AG04450 (cell line): ENCODE data around the gene SLC25A10. TPM values are rescaled to one million over a fixed set of nuclear protein-coding genes. Genes with fewer than 3 reads are reported as not detected.

Experiments used
- CTCF ChIA-PET: fragments of 300-600, 350-600 bp; formaldehyde crosslinking; extraction: SDS; loops from one replicate; lab custom pipeline; 2022; ENCODE audit warnings: antibody characterized with exemption, inconsistent platforms; lab: Charles Lee
- POLR2A ChIA-PET: fragments of 350-600 bp; formaldehyde crosslinking; extraction: SDS; loops from one replicate; lab custom pipeline; 2021; ENCODE audit warnings: antibody characterized with exemption, inconsistent platforms; lab: Yijun Ruan, JAX
- DNase-seq: peaks from one replicate; pipeline ENCODE4 v3.0.0-alpha.2; 2011; ENCODE audit warnings: low read depth, low spot score
- H3K27ac ChIP-seq: one replicate; pipeline ENCODE4 v1.5.1; 2012; ENCODE audit warnings: low read depth, low read length, control low read depth
- H3K27me3 ChIP-seq: one replicate; pipeline ENCODE4 v1.6.0; 2012; ENCODE audit warnings: low read length; ENCODE audit not compliant: control insufficient read depth, insufficient read depth
- H3K4me3 ChIP-seq: 2 replicates; pipeline ENCODE4 v1.5.1; 2011; ENCODE audit warnings: mild to moderate bottlenecking, low read depth, low read length, control low read depth
- H3K9me3 ChIP-seq: 2 replicates; pipeline ENCODE4 v1.5.1; 2012; ENCODE audit warnings: low read length; ENCODE audit not compliant: control insufficient read depth, insufficient read depth
- polyA minus RNA-seq: library from RNA; depleted of rRNA, polyadenylated mRNA; stranded (reverse); fragments of >200 nt; gene quantifications from 2 replicates; pipeline ENCODE4 v1.2.3, GENCODE V29; 2011; rRNA and poly(A)+ RNA removed
- polyA plus RNA-seq: library from polyadenylated mRNA; depleted of rRNA; stranded (reverse); fragments of >200 nt; gene quantifications from 2 replicates; pipeline ENCODE4 v1.2.3, GENCODE V29; 2011; rRNA removed
- TF ChIP-seq, protein P1 (sequence below): IDR thresholded peaks from 2 replicates; pipeline ENCODE4 v1.5.1; 2011; ENCODE audit warnings: low read depth, low read length, control low read depth, inconsistent platforms

The SLC25A10 gene, protein sequence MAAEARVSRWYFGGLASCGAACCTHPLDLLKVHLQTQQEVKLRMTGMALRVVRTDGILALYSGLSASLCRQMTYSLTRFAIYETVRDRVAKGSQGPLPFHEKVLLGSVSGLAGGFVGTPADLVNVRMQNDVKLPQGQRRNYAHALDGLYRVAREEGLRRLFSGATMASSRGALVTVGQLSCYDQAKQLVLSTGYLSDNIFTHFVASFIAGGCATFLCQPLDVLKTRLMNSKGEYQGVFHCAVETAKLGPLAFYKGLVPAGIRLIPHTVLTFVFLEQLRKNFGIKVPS
- polyA plus RNA-seq, result 3.3 and 4.1 TPM in 2 replicates
- polyA minus RNA-seq, result 3.3 and 5.4 TPM in 2 replicates

DNA sequence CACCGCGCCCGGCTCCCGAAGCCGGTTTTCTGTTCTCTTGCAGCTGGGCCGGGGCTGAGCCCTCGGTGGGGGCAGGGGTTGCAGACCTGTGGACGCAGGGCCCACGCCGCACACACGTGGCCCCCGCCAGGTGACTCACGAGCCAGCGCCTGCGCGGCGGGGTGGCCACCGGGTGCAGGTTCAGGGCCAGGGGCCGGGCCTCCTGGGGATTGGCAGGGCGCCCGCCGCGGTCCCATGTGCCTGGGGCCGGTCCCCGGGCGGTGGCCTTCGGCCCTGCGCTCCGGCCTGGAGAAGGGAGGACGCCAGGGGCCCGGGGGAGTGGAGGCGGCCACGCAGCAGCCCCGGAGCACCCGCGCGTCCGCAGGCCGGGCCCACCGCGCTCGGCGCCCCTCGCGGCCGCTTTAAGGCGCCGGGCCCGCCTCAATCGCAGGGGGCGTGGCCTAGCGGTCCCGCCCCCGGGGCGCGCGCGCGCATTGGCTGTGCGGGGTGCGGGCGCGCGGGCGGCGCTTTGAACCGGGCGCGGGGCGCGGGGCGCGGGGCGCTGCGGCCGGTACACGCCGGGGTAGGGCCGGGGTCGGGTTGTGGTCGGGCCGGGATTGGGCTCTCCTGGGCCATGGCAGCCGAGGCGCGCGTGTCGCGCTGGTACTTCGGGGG lies at the start of gene SLC25A10:
TSS of gene SLC25A10 (plus strand) at position 471 of the 654 bp plus-strand sequence. CDS start at position 614, 143 bp downstream.
- Histone ChIP-seq H3K4me3 (peak within 1 kb of the TSS; percentile 66), H3K27ac (no peak within 1 kb of the TSS), H3K9me3 (no peaks in the 10 kb centered on the region), H3K27me3 (no peaks in the 10 kb centered on the region)
- TF ChIP-seq, protein P1, sequence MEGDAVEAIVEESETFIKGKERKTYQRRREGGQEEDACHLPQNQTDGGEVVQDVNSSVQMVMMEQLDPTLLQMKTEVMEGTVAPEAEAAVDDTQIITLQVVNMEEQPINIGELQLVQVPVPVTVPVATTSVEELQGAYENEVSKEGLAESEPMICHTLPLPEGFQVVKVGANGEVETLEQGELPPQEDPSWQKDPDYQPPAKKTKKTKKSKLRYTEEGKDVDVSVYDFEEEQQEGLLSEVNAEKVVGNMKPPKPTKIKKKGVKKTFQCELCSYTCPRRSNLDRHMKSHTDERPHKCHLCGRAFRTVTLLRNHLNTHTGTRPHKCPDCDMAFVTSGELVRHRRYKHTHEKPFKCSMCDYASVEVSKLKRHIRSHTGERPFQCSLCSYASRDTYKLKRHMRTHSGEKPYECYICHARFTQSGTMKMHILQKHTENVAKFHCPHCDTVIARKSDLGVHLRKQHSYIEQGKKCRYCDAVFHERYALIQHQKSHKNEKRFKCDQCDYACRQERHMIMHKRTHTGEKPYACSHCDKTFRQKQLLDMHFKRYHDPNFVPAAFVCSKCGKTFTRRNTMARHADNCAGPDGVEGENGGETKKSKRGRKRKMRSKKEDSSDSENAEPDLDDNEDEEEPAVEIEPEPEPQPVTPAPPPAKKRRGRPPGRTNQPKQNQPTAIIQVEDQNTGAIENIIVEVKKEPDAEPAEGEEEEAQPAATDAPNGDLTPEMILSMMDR, result no peak
- no peak for DNase-seq
- ChIA-PET CTCF (interaction anchor here (0.7 kb wide), 1 partner anchor 121 kb away, joined by 3 read pairs; the partner anchor contains the start of gene MCRIP1), POLR2A (interaction anchor here (0.7 to 1.5 kb wide), 5 partner anchors 9 to 500 kb away, joined by 3 to 12 read pairs (median 6); partner anchors contain the start of genes ARL16, HGS and MRPL12)

DNA sequence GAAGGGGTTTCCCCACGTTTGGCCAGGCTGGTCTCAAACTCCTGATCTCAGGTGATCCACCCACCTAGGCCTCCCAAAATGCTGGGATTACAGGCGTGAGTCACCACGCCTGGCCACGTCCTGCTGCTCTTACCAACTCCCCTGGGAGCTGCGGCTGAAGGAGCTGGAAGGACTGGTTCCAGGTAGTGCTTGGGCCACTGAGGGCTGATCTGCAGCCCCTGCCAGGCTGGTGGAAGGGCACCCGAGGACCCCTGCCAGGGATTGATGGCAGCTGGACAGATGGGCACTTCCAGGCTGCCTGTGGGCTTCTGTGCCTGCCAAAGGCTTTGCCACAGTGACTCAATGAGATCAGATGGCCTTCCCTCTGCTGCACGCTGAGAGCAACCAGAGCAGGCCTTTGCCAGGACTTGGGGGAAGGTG lies 48.0 kb upstream of the SLC25A10 start:
- no peak overlapping the region for H3K4me3 ChIP-seq
- TF ChIP-seq, protein P1, result no peak
- DNase-seq, result no peak
- no peaks in the 10 kb centered on the region; the same call in 1 of the 2 replicates for H3K9me3 ChIP-seq
- ChIA-PET CTCF (no interaction called here), POLR2A (no interaction called here)
- H3K27ac ChIP-seq, result no peak overlapping the region
- H3K27me3 ChIP-seq, result no peaks in the 10 kb centered on the region

DNA sequence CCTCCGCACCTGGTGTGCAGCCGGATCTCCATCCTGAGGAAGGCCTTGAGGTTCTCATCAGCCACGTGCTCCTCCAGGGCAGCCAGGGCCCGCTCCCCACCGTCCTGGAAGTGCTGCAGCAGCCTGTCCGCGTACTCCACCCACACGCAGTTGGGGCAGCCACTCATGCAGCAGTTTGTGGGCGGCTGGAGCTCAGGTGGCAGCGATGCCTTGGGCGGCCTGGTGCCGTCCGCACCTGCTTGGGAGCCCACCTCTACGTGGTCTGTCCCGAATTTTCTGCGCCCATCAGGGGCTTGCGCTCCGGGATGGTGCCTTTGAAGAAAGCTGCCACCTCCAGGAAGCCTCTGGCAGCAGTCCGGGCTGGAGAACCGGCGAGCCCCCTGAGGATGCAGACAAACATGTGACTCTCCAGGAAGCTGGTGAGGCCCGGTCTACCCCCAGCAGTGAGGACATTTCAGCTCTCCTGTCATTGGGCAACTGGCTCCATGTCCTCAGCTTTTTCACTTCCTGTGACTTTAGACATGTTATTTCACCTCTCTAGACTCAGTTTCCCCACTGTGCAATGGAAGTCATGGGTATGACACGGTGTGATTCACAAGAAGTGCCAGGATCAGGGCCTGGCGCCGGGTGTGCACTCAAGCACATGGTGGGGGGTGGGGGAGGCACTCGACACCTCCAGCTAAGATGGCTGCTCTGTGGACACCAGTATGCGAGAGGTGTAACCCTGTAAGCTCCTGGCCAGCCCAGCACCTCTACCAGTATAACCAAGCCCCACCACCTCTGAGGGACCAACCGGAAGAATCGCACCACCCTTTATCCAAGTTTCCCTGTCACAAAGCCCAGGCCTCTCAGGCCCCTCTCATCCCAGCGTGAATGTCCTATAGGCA lies 46.6 kb upstream of the SLC25A10 start:
- peak overlapping the region; percentile 85 for H3K4me3 ChIP-seq
- H3K27me3 ChIP-seq, result no peaks in the 10 kb centered on the region
- H3K9me3 ChIP-seq, result no peaks in the 10 kb centered on the region; the same call in 1 of the 2 replicates
- ChIA-PET POLR2A (interaction anchor here (0.8 to 1.8 kb wide), 4 partner anchors 13 to 29 kb away, joined by 3 to 7 read pairs (median 4); partner anchors contain the start of genes ARL16, HGS and NPLOC4), CTCF (interaction anchor here (1.1 to 1.2 kb wide), 2 partner anchors 10 to 64 kb away, joined by 3 to 4 read pairs; no protein-coding TSS in a partner anchor)
- TF ChIP-seq, protein P1, result no peak
- H3K27ac ChIP-seq, result peak overlapping the region; percentile 61
- no peak for DNase-seq

DNA sequence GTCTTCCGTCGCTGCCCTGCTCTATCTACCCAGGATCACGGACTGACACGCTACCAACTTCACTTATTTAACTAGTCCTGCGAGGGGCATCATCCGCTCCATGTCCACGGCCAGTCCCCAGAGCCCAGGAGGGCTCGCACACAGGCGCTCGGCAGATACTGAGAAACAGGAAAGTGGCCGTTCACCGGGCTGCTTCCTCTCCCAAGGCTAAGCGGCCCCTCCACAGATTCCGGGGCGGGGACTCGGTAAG lies 46.1 kb upstream of the SLC25A10 start:
- DNase-seq, result no peak
- ChIA-PET CTCF (interaction anchor here (1.0 to 1.2 kb wide), 2 partner anchors 10 to 65 kb away, joined by 3 to 4 read pairs; no protein-coding TSS in a partner anchor), POLR2A (interaction anchor here (0.8 to 1.8 kb wide), 7 partner anchors 10 to 37 kb away, joined by 3 to 7 read pairs (median 4); partner anchors contain the start of genes ARL16, HGS, MRPL12 and NPLOC4)
- TF ChIP-seq, protein P1, result no peak
- H3K4me3 ChIP-seq, result peak overlapping the region; percentile 85
- H3K27ac ChIP-seq, result peak overlapping the region; percentile 61
- no peaks in the 10 kb centered on the region for H3K27me3 ChIP-seq
- no peaks in the 10 kb centered on the region; the same call in 1 of the 2 replicates for H3K9me3 ChIP-seq
